Stimulated activated CD8-positive, alpha-beta memory T cell treated with anti-CD3 and anti-CD28 coated beads, Interleukin-7, amount 100 ng/mL, for 24 hours (primary cell): ENCODE results near the gene LOXHD1.

ENCODE experiments used
- DNase-seq: peaks from one replicate; pipeline ENCODE4 v3.0.0-alpha.2; 2020; ENCODE audit warnings: low read depth

LOXHD1 gene

DNA sequence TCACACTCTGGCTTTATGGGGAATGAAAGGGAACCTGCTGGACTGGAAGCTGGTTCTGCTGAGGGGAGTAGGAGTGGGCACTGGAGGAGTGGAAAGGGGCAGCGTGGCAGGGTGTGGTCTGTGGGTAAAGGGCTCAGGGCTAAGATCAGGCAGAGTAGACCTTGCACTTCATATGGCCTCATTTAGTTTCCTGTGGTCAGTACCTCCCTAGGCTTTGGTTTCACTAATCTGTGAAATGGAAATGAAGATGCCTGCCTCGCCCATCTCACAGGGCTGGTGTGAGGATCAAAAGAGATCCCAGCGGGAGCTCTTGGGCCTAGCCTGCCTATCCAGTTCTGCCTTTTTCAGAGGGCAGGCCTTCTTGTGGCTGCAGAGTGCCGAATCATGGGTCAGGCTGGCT is 208.7 kb downstream of the LOXHD1 start:
- DNase-seq: no peak

DNA sequence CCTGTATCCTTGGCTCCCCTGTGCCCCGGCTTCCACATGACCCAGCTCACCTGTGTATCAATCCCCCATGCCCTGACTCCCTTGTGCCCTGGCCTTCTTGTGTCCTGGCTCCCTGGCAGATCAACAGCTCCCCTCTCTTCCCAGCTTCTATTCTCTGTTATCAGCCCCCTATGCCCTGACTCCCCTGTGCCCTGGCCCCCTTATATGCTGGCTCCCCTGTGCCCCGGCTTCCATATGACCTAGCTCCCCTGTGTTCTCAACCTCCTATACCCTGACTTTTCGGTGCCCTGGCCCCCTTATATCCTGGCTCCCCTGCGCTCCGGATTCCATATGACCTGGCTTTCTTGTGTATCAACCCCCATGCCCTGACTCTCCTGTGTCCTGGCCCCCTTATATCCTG is 209.2 kb downstream of the LOXHD1 start:
- DNase-seq: no peak

DNA sequence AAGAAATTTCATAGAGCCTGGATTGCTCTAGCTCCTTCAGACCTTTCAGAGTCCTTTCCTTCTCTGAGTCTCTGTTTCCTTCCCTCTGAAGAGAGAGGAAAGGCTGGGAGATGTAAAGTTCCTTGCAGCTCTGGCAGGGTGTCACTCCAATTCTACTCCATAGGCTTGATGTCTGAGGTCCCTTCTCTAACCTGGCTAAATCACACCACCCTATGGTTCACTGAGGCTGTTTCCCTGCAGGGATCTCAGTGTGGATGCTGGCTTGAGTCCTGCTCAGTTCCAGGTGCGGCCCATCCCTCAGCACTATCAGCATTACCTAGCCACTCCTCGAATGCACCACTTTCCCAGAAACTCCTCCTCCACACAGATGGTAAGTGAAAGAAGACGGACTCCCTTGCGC is 209.7 kb downstream of the LOXHD1 start:
- no peak for DNase-seq

DNA sequence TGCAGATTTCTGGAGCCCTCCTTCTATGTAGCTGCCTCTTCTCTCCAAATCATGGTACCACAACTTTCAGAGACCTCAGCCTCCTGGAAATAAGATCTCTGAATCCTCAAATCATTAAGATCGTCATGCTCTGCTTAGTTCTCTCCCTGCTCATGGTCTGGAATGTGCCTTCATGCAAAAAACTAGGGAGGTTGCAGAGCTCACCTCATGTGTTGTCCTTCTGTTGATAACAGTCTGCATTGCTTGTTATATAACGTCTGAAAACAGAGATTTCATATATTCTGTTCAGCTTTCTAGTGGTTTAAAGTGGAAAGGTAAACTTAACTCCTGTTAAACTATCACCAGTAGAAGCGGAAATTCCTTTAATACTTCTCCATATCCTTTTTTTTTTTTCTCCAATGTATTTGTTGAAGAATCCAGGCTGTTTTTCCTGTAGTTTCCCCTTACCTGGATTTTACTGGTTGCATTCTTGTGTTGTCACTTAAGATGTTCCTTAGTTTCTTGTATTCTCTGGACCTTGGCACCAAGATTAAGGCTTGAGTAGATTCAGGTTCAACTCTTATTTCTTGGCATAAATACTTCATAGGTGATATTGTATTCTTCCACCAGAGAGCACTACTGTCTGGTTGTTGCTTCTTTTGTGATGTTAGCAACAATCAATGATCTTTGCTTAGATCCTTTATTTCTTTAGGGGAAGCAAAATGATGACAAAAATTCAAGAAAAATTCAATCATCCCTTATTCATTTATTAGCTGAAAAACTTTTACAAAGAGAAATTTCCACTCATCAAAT is 211.3 kb downstream of the LOXHD1 start:
- no peak for DNase-seq

DNA sequence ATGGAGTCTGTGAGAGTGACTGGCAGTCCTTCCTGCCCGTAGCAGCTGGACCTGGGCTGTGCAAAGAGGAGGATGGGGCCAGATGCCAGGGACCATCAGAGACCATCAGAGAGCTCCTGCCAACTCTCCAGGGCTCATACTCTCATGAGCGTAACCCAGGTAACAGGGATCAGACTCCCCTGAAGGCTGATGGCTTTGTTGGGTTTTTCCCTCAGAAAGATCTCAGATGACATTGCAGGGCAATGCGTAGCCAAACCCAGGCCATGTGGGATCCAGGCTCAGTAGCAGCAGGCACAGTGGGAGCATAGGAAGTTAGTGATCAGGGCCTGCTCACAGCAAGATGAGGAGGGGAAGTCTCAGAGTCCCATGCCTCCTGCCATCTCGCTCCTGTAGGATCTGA is 218.0 kb downstream of the LOXHD1 start:
- no peak for DNase-seq

DNA sequence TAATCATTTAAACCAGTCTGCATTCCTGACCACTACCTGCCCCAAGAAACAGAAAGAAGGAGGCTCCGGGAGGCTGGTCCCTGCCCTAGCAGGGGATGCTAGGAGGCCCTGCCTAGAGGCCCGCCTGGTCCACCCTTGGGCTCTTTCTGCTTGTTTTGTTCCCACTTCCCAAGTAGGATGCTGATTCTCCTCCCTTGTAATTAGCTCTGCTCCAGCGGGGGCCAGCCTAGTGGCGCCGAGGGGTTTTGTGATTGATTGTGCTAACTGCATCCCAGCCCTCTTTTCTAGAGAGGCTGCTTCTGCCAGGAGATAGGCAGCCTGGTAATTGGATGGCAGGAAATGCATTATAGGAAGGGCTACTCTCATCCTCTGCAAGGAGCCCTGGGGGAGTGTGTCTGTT is 220.0 kb downstream of the LOXHD1 start:
- no peak for DNase-seq

DNA sequence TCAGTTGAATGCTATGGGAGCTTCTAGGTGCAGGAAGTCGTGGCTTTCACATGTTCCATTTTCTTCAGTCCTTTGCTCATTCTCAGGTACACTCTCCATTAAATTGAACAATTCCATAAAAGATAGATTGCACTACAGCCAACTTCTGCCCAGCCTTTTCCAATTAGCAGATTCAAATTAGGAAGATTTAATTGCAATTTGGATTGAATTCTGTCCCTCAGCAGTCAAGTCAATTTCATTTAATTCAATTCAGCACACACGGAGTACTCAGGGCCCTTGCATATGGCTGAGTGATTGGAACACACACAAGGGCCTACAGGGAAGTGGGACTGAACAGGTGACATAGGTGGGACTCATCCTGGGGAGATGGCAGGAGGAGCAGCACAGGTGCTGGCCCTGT is 220.4 kb downstream of the LOXHD1 start:
- no peak for DNase-seq

DNA sequence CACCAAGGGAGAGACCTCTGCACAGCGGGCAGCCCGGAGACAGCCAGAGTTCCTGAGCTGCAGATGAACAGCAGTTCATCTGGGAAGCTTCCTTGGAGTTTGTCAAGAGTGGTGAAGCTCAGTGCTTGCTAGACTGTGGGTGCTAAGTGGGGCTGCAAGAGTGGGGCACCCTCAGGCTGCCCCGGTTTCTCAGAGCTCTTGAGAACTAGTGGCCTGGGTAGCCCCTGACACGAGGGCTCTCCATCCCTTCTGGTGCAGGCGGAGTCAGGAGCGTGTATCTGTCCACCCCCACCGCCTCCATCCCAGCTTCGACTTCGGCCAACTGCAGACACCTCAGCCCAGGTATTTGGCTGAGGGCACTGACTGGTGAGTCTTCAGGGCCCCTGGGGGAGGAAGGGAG is 222.0 kb downstream of the LOXHD1 start:
- DNase-seq: no peak

DNA sequence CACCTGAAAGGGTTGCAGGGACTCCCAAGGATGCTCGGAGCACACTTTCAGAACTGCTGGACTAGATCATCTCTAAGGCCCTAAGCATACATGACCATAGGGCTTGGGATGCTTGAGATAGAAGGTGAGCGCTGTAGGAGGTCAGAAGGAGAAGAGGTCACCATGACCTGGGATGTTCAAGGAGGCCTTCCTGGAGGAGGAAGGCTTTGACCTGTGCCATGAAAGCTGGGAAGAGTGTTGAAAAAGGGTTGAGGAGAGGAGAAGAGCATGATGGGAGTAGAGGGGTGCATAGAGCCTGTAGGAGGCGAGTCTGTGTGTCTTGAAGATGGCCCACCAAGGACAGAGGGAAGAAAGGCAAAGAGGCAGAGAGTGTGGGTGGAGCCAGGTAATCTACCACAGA is 222.4 kb downstream of the LOXHD1 start:
- DNase-seq: no peak

DNA sequence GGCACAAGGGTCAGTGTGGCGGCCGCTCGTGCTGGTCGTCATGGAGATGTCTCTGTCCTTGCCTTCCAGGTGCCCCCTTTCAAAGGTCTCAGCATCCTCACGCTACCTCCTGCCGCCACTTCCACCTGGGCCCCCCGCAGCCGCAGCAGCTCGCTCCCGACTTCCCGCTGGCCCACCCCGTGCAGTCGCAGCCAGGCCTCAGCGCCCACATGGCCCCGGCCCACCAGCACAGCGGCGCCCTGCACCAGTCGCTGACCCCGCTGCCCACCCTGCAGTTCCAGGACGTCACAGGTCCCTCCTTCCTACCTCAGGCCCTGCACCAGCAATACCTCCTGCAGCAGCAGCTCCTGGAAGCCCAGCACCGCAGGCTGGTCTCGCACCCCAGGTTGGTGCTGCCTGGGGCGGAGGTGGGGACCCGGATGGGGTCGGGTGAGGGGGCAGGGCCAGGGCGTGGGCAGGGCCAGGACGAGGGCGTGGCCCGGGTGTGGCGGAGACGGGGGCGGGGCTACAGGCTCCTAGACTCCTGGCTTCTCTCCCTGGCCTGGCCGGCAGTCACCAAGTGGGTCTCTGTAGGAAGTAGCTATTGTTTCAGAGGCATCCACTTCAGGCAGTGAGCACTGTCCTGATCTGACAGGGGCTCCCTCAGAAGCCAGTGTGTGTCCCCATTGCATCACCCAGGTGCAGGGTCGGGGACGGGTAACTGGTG is 223.7 kb downstream of the LOXHD1 start:
- DNase-seq: no peak

DNA sequence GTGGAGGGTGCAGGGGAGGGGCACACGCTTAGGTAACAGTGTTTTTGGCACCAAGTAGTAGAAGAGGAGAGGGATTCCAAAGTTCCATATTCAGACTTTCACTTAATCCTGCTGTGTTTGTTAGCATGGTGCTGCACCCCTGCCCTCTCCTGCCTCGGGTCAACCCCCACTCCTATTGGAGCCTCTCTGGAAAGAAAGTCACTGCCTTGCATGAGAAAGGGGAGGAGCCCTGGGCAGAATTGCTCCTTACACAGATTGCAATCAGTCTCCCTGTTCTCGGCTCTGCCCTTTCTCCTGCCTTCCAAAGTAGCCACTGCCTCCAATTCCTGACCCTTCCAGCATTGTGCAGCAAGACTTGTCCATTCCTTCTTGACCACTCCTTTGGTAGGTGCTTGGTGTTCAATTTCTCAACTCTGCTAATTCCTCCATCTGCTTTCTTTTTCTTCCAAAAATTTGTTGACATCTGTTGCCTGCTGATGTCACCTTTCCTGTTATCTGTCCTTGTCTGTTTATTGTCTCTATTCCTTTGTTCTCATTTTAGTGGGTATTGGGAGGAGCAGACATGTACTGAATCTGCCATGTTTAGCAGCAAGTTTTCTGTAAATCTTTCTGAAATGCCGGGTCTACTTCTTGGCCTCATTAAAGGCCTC is 225.4 kb downstream of the LOXHD1 start:
- DNase-seq: no peak

DNA sequence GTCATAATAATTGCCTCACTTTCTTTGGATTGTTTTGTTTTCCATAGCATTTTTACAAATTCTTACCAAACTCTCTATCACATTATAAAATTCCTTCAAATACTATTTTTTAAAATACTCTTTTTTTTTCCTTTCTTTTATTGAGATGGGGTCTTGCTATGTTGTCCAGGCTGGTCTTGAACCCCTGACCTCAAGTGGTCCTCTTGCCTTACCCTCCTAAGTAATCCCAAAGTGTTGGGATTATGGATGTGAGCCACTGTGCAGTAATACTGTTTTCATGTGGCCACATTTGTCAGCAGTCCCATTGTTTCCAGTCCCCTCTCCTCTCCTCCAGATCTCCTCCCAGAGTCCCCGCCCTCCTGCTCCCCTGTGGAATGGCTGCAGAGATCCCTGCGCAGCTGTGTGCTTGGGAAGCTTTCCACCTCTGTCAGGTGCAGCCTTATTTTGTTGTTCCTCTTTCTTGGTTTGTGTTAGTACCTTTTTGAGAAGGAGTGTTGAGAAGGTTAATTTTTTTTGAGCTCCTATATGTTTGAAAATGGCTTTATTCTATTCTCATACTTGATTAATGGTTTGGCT is 227.3 kb downstream of the LOXHD1 start:
- no peak for DNase-seq

DNA sequence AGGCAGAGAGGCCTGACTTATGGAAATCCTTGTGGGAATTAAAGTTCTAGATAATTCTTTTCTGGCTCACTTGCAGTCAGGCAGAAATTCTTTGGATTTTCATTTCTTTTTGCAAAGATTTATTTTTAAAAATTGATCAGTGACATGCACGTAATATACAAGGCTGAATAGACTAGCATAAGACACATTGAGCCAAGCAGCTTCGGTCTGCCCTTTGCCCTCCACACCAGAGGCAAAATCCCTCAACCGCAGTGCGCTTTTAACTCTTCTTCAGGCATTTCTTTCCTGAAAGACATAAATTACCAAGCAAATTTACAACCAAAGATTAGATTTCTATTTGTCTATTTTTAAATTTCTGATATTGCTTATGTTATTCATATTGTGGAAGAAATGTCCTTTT is 227.9 kb downstream of the LOXHD1 start:
- DNase-seq: no peak

DNA sequence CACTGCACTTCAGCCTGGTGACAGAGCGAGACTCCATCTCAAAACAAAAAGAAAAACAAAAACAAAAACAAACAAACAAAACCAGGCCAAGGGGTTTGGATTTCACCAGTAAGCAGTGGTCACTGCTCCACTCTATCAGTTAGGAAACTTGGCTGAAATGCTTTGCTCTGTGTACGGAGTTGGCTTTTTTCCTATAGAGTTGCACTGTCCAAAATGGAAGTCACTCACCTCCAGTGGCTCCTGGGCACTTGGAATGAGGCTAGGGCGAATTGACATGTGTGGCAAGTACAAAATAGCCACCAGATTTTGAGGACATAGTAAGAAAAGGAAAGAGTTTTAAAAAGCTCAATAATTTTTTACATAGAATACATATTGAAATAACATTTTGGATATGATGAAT is 228.7 kb downstream of the LOXHD1 start:
- DNase-seq: no peak

DNA sequence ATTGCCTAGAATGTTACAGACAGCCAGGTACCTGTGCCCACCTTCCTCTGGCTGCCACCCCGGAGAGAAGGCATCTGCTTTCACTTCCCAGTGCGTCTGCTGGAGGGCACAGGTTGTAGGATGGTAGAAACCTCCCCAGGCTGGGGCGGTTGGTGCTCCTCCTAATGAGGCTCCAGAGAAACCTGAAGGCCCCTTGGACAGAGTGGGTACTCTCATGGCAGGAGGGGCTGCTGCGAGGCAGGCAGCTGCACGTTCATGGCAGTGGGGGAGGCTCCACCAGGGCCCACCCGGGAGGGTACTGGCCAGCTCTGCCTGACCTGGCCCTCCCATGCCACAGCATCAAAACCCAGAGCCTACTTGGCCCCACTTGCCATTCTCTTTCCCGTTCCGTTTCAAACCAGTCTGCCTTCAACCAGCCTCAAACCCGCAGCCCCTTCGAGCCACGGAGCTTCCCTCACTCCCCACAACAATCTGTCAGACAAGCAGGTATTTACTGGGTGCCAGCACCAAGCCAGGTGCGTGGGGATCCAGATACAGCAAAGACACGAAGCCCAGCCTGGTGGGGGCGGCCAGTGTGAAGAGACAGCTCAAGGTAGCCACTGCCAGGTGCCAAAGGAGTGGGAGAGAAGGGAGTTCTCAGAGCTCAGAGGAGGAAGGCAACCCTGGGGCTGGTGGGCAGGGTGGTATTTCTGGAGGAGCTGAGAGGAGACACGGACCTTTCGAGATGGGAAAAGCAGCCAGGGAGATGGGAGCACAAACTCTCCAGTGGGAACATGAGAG is 229.6 kb downstream of the LOXHD1 start:
- DNase-seq: no peak
